A549 (cell line): ENCODE results near the gene CDX1. TPM values are rescaled to one million over a fixed set of nuclear protein-coding genes. Genes with fewer than 3 reads are reported as not detected.

Source experiments
- ATAC-seq, 2 experiments: fragments of 200-7000 bp in 1 of 2; fragments of >200 bp in 1 of 2; cut with Nextera tagmentation in 1 of 2; cut with Tn5 transposase in 1 of 2; 3 replicates each; pipeline versions ENCODE4 v1.8.0 to v1.9.1; 2018 to 2020; ENCODE audit warnings: mild to moderate bottlenecking in 1 of 2, moderate library complexity in 1 of 2
- CTCF ChIA-PET: fragments of 300-600 bp; sonication (Branson Sonifier 250); formaldehyde crosslinking; extraction: SDS; loops from one replicate; lab custom pipeline; 2021; ENCODE audit warnings: antibody characterized with exemption, inconsistent platforms; lab: Yijun Ruan, JAX
- POLR2A ChIA-PET: fragments of 350-600 bp; formaldehyde crosslinking; extraction: SDS; loops from one replicate; lab custom pipeline; 2021; ENCODE audit warnings: antibody characterized with exemption, inconsistent platforms; lab: Yijun Ruan, JAX
- DNase-seq, 2 experiments: peaks; one replicate each; pipeline versions ENCODE4 v3.0.0 to v3.0.0-alpha.2; 2011 to 2016; ENCODE audit warnings: low read depth in 1 of 2, low spot score in 1 of 2
- FAIRE-seq: peaks from 2 replicates; lab custom pipeline; 2011; peaks lifted over from hg19 to GRCh38; lab: Jason Lieb, UNC
- H3K27ac ChIP-seq, 2 experiments: fragments of >200 bp; sonication (Bioruptor Twin); formaldehyde crosslinking; 3 replicates each; pipeline ENCODE4 v1.5.1; 2016 to 2017
- H3K4me1 ChIP-seq: fragments of >200 bp; sonication (Bioruptor Twin); formaldehyde crosslinking; 3 replicates; pipeline ENCODE4 v1.6.1; 2016
- H3K4me2 ChIP-seq: fragments of >200 bp; sonication (Bioruptor Twin); formaldehyde crosslinking; 3 replicates; pipeline ENCODE4 v1.6.1; 2016
- H3K4me3 ChIP-seq: fragments of >200 bp; sonication (Bioruptor Twin); formaldehyde crosslinking; 3 replicates; pipeline ENCODE4 v1.5.1; 2016
- H3K9me3 ChIP-seq: fragments of >200 bp; sonication (Bioruptor Twin); formaldehyde crosslinking; 3 replicates; pipeline ENCODE4 v1.6.1; 2016
- ATOH8 ChIP-seq: fragments of 250-450 bp; sonication (Bioruptor Pico); IDR thresholded peaks from 2 replicates; pipeline ENCODE4 v1.5.0; 2020; ENCODE audit warnings: low read depth, mild to moderate bottlenecking, moderate library complexity
- BHLHE40 ChIP-seq: IDR thresholded peaks from 2 replicates; pipeline ENCODE4 v1.6.1; 2012; ENCODE audit warnings: low read depth, low read length, inconsistent platforms
- CBX2 ChIP-seq: fragments of 200-600 bp; sonication (generic); IDR thresholded peaks from 2 replicates; pipeline ENCODE4 v1.6.1; 2016; ENCODE audit warnings: low read depth, mild to moderate bottlenecking, borderline replicate concordance
- CBX8 ChIP-seq: fragments of 200-600 bp; sonication (generic); IDR thresholded peaks from 2 replicates; pipeline ENCODE4 v1.6.1; 2016
- CEBPB ChIP-seq, 2 experiments: fragments of >200 bp in 1 of 2; sonication (Bioruptor Twin) in 1 of 2; formaldehyde crosslinking in 1 of 2; IDR thresholded peaks; 2 replicates each; pipeline ENCODE4 v1.6.1; 2012 to 2016
- CHD2 ChIP-seq: fragments of 150-350 bp; IDR thresholded peaks from 2 replicates; pipeline ENCODE4 v1.6.1; 2014; ENCODE audit warnings: low read length; ENCODE audit not compliant: partially characterized antibody
- CHD4 ChIP-seq: fragments of 200-600 bp; sonication (generic); IDR thresholded peaks from 2 replicates; pipeline ENCODE4 v1.6.1; 2016; ENCODE audit warnings: antibody characterized with exemption, mild to moderate bottlenecking, borderline replicate concordance
- E2F6 ChIP-seq: IDR thresholded peaks from 2 replicates; pipeline ENCODE4 v1.6.1; 2012; ENCODE audit warnings: low read depth, borderline replicate concordance
- EHF ChIP-seq: fragments of 250-450 bp; sonication (Bioruptor Pico); IDR thresholded peaks from 2 replicates; pipeline ENCODE4 v1.5.0; 2020; ENCODE audit warnings: mild to moderate bottlenecking
- EP300 ChIP-seq, 2 experiments: fragments of >200 bp; sonication (Bioruptor Twin); formaldehyde crosslinking; IDR thresholded peaks; 2 replicates in 1 of 2; 3 replicates in 1 of 2; pipeline ENCODE4 v1.6.1; 2016 to 2017
- FOSB ChIP-seq: fragments of 250-450 bp; sonication (Bioruptor Pico); IDR thresholded peaks from 2 replicates; pipeline ENCODE4 v1.5.0; 2020; ENCODE audit warnings: mild to moderate bottlenecking, moderate library complexity
- HDAC2 ChIP-seq: fragments of 200-600 bp; sonication (generic); IDR thresholded peaks from 2 replicates; pipeline ENCODE4 v1.6.1; 2016
- HEYL ChIP-seq: fragments of 250-450 bp; sonication (Bioruptor Pico); IDR thresholded peaks from 2 replicates; pipeline ENCODE4 v1.8.0; 2021; ENCODE audit warnings: mild to moderate bottlenecking, moderate library complexity
- HOXA7 ChIP-seq: fragments of 250-450 bp; sonication (Bioruptor Pico); IDR thresholded peaks from 2 replicates; pipeline ENCODE4 v1.5.0; 2020; ENCODE audit warnings: mild to moderate bottlenecking, moderate library complexity
- HOXB13 ChIP-seq: fragments of 250-450 bp; sonication (Bioruptor Pico); IDR thresholded peaks from 2 replicates; pipeline ENCODE4 v1.5.0; 2020; ENCODE audit warnings: low read depth, mild to moderate bottlenecking, moderate library complexity
- JUN ChIP-seq, 2 experiments: fragments of >200 bp; sonication (Bioruptor Twin); formaldehyde crosslinking; IDR thresholded peaks; 2 replicates in 1 of 2; 3 replicates in 1 of 2; pipeline ENCODE4 v1.6.1; 2016 to 2017
- JUNB ChIP-seq: fragments of >200 bp; sonication (Bioruptor Twin); formaldehyde crosslinking; IDR thresholded peaks from 2 replicates; pipeline ENCODE4 v1.6.1; 2016
- MAFK ChIP-seq: fragments of 450-650 bp; IDR thresholded peaks from 2 replicates; pipeline ENCODE4 v1.6.1; 2014; ENCODE audit not compliant: partially characterized antibody
- MAX ChIP-seq: IDR thresholded peaks from 2 replicates; pipeline ENCODE4 v1.6.1; 2012
- POLR2A ChIP-seq: IDR thresholded peaks from 2 replicates; pipeline ENCODE4 v1.6.1; 2012; ENCODE audit warnings: mild to moderate bottlenecking, low read length
- POLR2AphosphoS2 ChIP-seq: conservative IDR thresholded peaks from 2 replicates; pipeline ENCODE4 v1.6.1; 2012; ENCODE audit warnings: low read length, improper control_type of control experiment, inconsistent platforms
- RAD21 ChIP-seq, 2 experiments: fragments of >200 bp in 1 of 2; sonication (Bioruptor Twin) in 1 of 2; formaldehyde crosslinking in 1 of 2; IDR thresholded peaks in 1 of 2; conservative IDR thresholded peaks in 1 of 2; 2 replicates in 1 of 2; 3 replicates in 1 of 2; pipeline ENCODE4 v1.6.1; 2012 to 2018; ENCODE audit warnings: inconsistent platforms in 1 of 2
- RARB ChIP-seq: fragments of 250-450 bp; sonication (Bioruptor Pico); IDR thresholded peaks from 2 replicates; pipeline ENCODE4 v1.8.0; 2021; ENCODE audit warnings: mild to moderate bottlenecking, moderate library complexity
- RCOR1 ChIP-seq: fragments of 150-350 bp; IDR thresholded peaks from 2 replicates; pipeline ENCODE4 v1.6.1; 2014; ENCODE audit warnings: antibody characterized with exemption, low read length, low read depth
- RFX5 ChIP-seq: fragments of 450-650 bp; IDR thresholded peaks from 2 replicates; pipeline ENCODE4 v1.7.1; 2014; ENCODE audit warnings: antibody characterized with exemption, mild to moderate bottlenecking, moderate library complexity
- RNF2 ChIP-seq: fragments of 200-600 bp; sonication (generic); IDR thresholded peaks from 2 replicates; pipeline ENCODE4 v1.6.1; 2016; ENCODE audit warnings: low read depth, mild to moderate bottlenecking, antibody characterized with exemption, moderate library complexity, borderline replicate concordance
- SMC3 ChIP-seq: fragments of >200 bp; sonication (Bioruptor Twin); formaldehyde crosslinking; IDR thresholded peaks from 3 replicates; pipeline ENCODE4 v1.6.1; 2018; ENCODE audit warnings: inconsistent platforms
- TFCP2L1 ChIP-seq: fragments of 250-450 bp; sonication (Bioruptor Pico); IDR thresholded peaks from 2 replicates; pipeline ENCODE4 v1.5.0; 2021; ENCODE audit warnings: mild to moderate bottlenecking
- USF2 ChIP-seq: fragments of 450-650 bp; IDR thresholded peaks from 2 replicates; pipeline ENCODE4 v1.6.1; 2014; ENCODE audit warnings: antibody characterized with exemption
- ZFP36 ChIP-seq: fragments of 450-650 bp; IDR thresholded peaks from 2 replicates; pipeline ENCODE4 v1.6.1; 2014; ENCODE audit warnings: borderline replicate concordance; ENCODE audit not compliant: partially characterized antibody
- ZSCAN20 ChIP-seq: fragments of 250-450 bp; sonication (Bioruptor Pico); IDR thresholded peaks from 2 replicates; pipeline ENCODE4 v1.8.0; 2022; ENCODE audit warnings: mild to moderate bottlenecking, moderate library complexity
- WGBS: methylation state at CpG from one replicate; pipeline ENCODE4 v1.1.6; 2017; ENCODE audit errors: missing lambda C conversion rate; 5-methylcytosine and 5-hydroxymethylcytosine counted together
- polyA plus RNA-seq, 4 experiments: library from polyadenylated mRNA; depleted of rRNA in 3 of 4; stranded (reverse); fragments of >200 nt; fragmentation: RNase III in 1 of 4; extraction: RNeasy Plus Mini Kit Qiagen cat#74134 plus additional on column Dnase treatment in 1 of 4; gene quantifications; 2 replicates in 3 of 4; 3 replicates in 1 of 4; pipeline ENCODE4 v1.2.3, GENCODE V29; 2011 to 2017
- TF ChIP-seq, protein P1 (sequence below): fragments of >200 bp; sonication (Bioruptor Twin); formaldehyde crosslinking; IDR thresholded peaks from 3 replicates; pipeline ENCODE4 v1.5.1; 2016
- TF ChIP-seq, protein P2 (sequence below): fragments of >200 bp; sonication (Bioruptor Twin); formaldehyde crosslinking; IDR thresholded peaks from 2 replicates; pipeline ENCODE4 v1.6.1; 2016

The CDX1 gene
- polyA plus RNA-seq, 2 of the 4 experiments (the other 2 are of a cell fraction) = not detected

DNA sequence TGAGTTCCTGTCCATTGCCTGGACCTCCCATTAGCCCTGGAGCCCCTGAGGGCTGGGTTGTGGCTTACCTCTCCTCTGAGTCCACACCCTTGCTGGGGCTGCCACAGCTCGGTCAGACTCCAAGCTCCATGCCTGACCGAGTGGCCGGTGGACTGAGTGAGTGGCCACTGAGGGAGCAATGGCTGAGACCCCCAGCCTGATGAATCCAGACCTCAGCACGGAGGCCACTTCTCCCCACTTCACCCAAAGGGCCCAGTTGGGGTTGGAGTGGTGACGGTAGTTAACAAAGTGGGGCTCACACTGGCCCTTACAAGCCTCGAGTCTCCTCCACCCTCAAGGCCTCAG is 39.7 kb upstream of the CDX1 start:
- Histone ChIP-seq H3K27ac (no peak overlapping the region), H3K4me3 (no peak overlapping the region), H3K4me2 (no peak overlapping the region), H3K4me1 (peaks cover 10% of the 10 kb centered on the region; the same call in 2 of the 3 replicates), H3K9me3 (no peaks in the 10 kb centered on the region)
- 73% methylated on average over 6 of the region's 6 CpGs for WGBS
- no peak for DNase-seq
- ATAC-seq = no peak
- ChIA-PET CTCF (interaction anchor here (1.3 to 11.7 kb wide), 6 partner anchors 10 to 293 kb away, joined by 3 to 98 read pairs (median 8); no protein-coding TSS in a partner anchor), POLR2A (no interaction called here)
- TF ChIP-seq RARB (CRISPR knock-in tag) = no peak
- no peak for TF ChIP-seq JUNB
- no peak for TF ChIP-seq BHLHE40
- TF ChIP-seq TFCP2L1 (CRISPR knock-in tag) = no peak
- TF ChIP-seq, protein P1, sequence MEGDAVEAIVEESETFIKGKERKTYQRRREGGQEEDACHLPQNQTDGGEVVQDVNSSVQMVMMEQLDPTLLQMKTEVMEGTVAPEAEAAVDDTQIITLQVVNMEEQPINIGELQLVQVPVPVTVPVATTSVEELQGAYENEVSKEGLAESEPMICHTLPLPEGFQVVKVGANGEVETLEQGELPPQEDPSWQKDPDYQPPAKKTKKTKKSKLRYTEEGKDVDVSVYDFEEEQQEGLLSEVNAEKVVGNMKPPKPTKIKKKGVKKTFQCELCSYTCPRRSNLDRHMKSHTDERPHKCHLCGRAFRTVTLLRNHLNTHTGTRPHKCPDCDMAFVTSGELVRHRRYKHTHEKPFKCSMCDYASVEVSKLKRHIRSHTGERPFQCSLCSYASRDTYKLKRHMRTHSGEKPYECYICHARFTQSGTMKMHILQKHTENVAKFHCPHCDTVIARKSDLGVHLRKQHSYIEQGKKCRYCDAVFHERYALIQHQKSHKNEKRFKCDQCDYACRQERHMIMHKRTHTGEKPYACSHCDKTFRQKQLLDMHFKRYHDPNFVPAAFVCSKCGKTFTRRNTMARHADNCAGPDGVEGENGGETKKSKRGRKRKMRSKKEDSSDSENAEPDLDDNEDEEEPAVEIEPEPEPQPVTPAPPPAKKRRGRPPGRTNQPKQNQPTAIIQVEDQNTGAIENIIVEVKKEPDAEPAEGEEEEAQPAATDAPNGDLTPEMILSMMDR = no peak
- TF ChIP-seq ZFP36 = no peak
- no peak for TF ChIP-seq MAX
- FAIRE-seq = no peak

GRCh38 chr5:150129454-150129812 is 37.1 kb upstream of the CDX1 start:
- ATAC-seq = no peak
- CTCF ChIA-PET = interaction anchor here (0.6 to 11.7 kb wide), 24 partner anchors 10 to 296 kb away, joined by 3 to 98 read pairs (median 4); no protein-coding TSS in a partner anchor

DNA sequence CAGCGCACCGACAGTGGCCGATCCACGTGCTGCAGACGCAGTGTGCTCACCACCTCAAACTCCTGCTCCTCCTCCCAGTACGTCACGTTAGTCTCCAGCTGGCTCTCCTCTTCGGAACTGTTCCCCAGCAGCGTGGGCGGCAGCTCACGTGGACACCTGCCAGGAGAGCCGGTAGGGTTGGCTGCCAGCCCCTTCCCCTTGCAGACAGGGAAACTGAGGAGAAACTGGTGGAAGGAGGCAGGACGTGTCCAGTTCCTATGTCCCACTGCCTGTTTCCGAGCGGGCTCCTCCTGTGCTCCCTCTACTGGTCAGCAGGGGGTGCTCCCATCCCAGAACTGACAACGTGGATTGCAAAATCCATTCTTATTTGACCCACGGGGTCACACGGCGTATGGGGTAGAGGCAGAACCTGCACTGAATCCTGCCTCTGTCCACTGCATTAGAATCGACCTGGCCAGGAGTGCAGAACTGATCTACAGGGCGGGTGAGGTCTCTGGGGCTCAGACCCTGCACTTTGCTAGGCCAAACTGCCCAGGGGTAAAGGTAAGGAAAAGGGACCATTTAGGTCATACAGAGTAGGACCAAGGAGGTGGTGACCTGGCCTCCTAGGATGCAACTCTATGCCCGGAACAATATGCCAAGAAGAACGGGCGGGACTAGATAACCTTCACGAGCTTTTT is 36.6 kb upstream of the CDX1 start:
- Histone ChIP-seq H3K4me3 (no peak overlapping the region), H3K9me3 (no peaks in the 10 kb centered on the region), H3K27ac (peak overlapping the region; percentile 39 to 76; a peak in 5 of 6 replicates), H3K4me1 (peaks cover 4% of the 10 kb centered on the region; the same call in 2 of the 3 replicates), H3K4me2 (peak overlapping the region; percentile 67)
- WGBS = 21% methylated on average over 22 of the region's 25 CpGs
- no peak for FAIRE-seq
- ChIA-PET POLR2A (no interaction called here), CTCF (interaction anchor here (0.6 to 11.7 kb wide), 42 partner anchors 9 to 310 kb away, joined by 3 to 98 read pairs (median 4); partner anchors contain the start of gene CDX1)
- peak; percentile 76 to 93 for ATAC-seq
- peak; percentile 71 to 94 for DNase-seq
- TF ChIP-seq POLR2A (no peak), POLR2AphosphoS2 (no peak), MAX (peak; percentile 78), JUN (IDR thresholded peaks at IDR 0.05) (no peak), CBX2 (no peak), HOXA7 (CRISPR knock-in tag) (no peak), ZSCAN20 (CRISPR knock-in tag) (no peak), E2F6 (no peak), HOXB13 (no peak), RCOR1 (no peak), USF2 (no peak), ZFP36 (no peak), EP300 (IDR thresholded peaks at IDR 0.05) (no peak), ATOH8 (CRISPR knock-in tag) (no peak), BHLHE40 (no peak), CHD2 (no peak), CEBPB (IDR thresholded peaks at IDR 0.05) (peak; percentile 91 to 99), HDAC2 (no peak), RFX5 (no peak; the same call in 1 of the 2 replicates), CHD4 (no peak), HEYL (CRISPR knock-in tag) (no peak)

More at GRCh38 chr5:150129454-150129812, 37.1 kb upstream of the CDX1 start:
- FAIRE-seq (no peak), DNase-seq (no peak)
- Histone ChIP-seq H3K27ac (peak overlapping the region; percentile 39 to 76; a peak in 5 of 6 replicates), H3K9me3 (no peaks in the 10 kb centered on the region), H3K4me2 (peak overlapping the region; percentile 67), H3K4me3 (no peak overlapping the region), H3K4me1 (peaks cover 4% of the 10 kb centered on the region; the same call in 2 of the 3 replicates)
- POLR2A ChIA-PET = no interaction called here
- TF ChIP-seq CHD2 (no peak), RNF2 (no peak), HOXA7 (CRISPR knock-in tag) (no peak), RCOR1 (no peak), EHF (CRISPR knock-in tag) (no peak), FOSB (no peak), MAFK (no peak), POLR2AphosphoS2 (no peak), RFX5 (no peak), SMC3 (no peak), RAD21 (conservative IDR thresholded peaks at IDR 0.05 in 1 of 2, IDR thresholded peaks at IDR 0.05 in 1 of 2) (no peak), ZFP36 (no peak), CBX8 (no peak), EP300 (IDR thresholded peaks at IDR 0.05) (no peak)
- TF ChIP-seq, protein P2, sequence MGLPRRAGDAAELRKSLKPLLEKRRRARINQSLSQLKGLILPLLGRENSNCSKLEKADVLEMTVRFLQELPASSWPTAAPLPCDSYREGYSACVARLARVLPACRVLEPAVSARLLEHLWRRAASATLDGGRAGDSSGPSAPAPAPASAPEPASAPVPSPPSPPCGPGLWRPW = no peak
- 60% methylated on average over 4 of the region's 8 CpGs for WGBS
